GM23338 (cell line): ENCODE data around the gene BICRA. TPM values are rescaled to one million over a fixed set of nuclear protein-coding genes. Genes with fewer than 3 reads are reported as not detected.

Experiments used
- ATAC-seq: fragments of 200-7000 bp; cut with Tn5 transposase; 3 replicates; pipeline ENCODE4 v1.9.1; 2020
- DNase-seq: peaks from one replicate; pipeline ENCODE4 v3.0.0-alpha.2; 2015; ENCODE audit warnings: low spot score
- H2AFZ ChIP-seq: fragments of 200-600 bp; sonication (generic); 2 replicates; pipeline ENCODE4 v1.8.0; 2016; ENCODE audit warnings: antibody characterized with exemption, mild to moderate bottlenecking, moderate library complexity
- H3F3A ChIP-seq: fragments of 200-600 bp; sonication (generic); replicated peaks from 2 replicates; pipeline ENCODE4 v1.8.0; 2017; ENCODE audit warnings: antibody characterized with exemption, mixed run types, low read depth
- H3K27ac ChIP-seq: fragments of 200-600 bp; sonication (generic); 2 replicates; pipeline ENCODE4 v1.6.1; 2016; ENCODE audit warnings: low read depth
- H3K27me3 ChIP-seq: fragments of 200-600 bp; sonication (generic); 2 replicates; pipeline ENCODE4 v1.8.0; 2016; ENCODE audit warnings: mild to moderate bottlenecking, mixed run types, moderate library complexity; ENCODE audit not compliant: insufficient read depth
- H3K36me3 ChIP-seq: fragments of 200-600 bp; sonication (generic); 2 replicates; pipeline ENCODE4 v1.8.0; 2016; ENCODE audit warnings: mild to moderate bottlenecking; ENCODE audit not compliant: insufficient read depth
- H3K4me1 ChIP-seq: fragments of 200-600 bp; sonication (generic); 2 replicates; pipeline ENCODE4 v1.8.0; 2016; ENCODE audit warnings: mild to moderate bottlenecking, moderate library complexity; ENCODE audit not compliant: insufficient read depth
- H3K4me2 ChIP-seq: fragments of 200-600 bp; sonication (generic); 2 replicates; pipeline ENCODE4 v1.7.1; 2017; ENCODE audit warnings: mixed run types
- H3K4me3 ChIP-seq: fragments of 200-600 bp; sonication (generic); 2 replicates; pipeline ENCODE4 v1.6.1; 2016; ENCODE audit warnings: mixed run types
- H3K79me2 ChIP-seq: fragments of 200-600 bp; sonication (generic); replicated peaks from 2 replicates; pipeline ENCODE4 v1.8.0; 2017; ENCODE audit warnings: mild to moderate bottlenecking; ENCODE audit not compliant: insufficient read depth
- H3K9me2 ChIP-seq: fragments of 200-600 bp; sonication (generic); 2 replicates; pipeline ENCODE4 v1.8.0; 2017; ENCODE audit not compliant: insufficient read depth
- H4K20me1 ChIP-seq: fragments of 200-600 bp; sonication (generic); replicated peaks from 2 replicates; pipeline ENCODE4 v1.8.0; 2017; ENCODE audit warnings: mild to moderate bottlenecking; ENCODE audit not compliant: insufficient read depth
- H3K27ac Mint-ChIP-seq: 2 replicates; pipeline ENCODE4 v1.8.0; 2020; ENCODE audit warnings: inconsistent platforms, mild to moderate bottlenecking, moderate library complexity, mixed read lengths
- H3K27me3 Mint-ChIP-seq: 3 replicates; pipeline ENCODE4 v1.8.0; 2022; ENCODE audit warnings: low read depth, mild to moderate bottlenecking, moderate library complexity, mixed read lengths, inconsistent platforms; ENCODE audit not compliant: insufficient read depth, poor library complexity
- H3K36me3 Mint-ChIP-seq: 3 replicates; pipeline ENCODE4 v1.8.0; 2021; ENCODE audit warnings: low read depth, mild to moderate bottlenecking, inconsistent platforms, moderate library complexity, mixed read lengths
- H3K4me1 Mint-ChIP-seq: 3 replicates; pipeline ENCODE4 v1.8.0; 2020; ENCODE audit warnings: mild to moderate bottlenecking, inconsistent platforms, mixed read lengths
- H3K4me3 Mint-ChIP-seq: 3 replicates; pipeline ENCODE4 v1.8.0; 2021; ENCODE audit warnings: moderate library complexity, mild to moderate bottlenecking, inconsistent platforms, mixed read lengths
- H3K9me3 Mint-ChIP-seq: 3 replicates; pipeline ENCODE4 v1.8.0; 2020; ENCODE audit warnings: moderate library complexity, mild to moderate bottlenecking, inconsistent platforms, mixed read lengths
- CREB1 ChIP-seq: fragments of 250-450 bp; sonication (Bioruptor Pico); IDR thresholded peaks from 2 replicates; pipeline ENCODE4 v1.5.0; 2020; ENCODE audit warnings: low read depth, mild to moderate bottlenecking, moderate library complexity
- EZH2 ChIP-seq: fragments of 200-600 bp; sonication (generic); IDR thresholded peaks from one replicate; pipeline ENCODE4 v1.8.0; 2017; ENCODE audit warnings: antibody characterized with exemption, mild to moderate bottlenecking, low read depth; ENCODE audit not compliant: unreplicated experiment
- EZH2phosphoT487 ChIP-seq: fragments of 200-600 bp; sonication (generic); IDR thresholded peaks from one replicate; pipeline ENCODE4 v1.8.1; 2018; ENCODE audit warnings: antibody characterized with exemption; ENCODE audit not compliant: unreplicated experiment
- JUNB ChIP-seq: IDR thresholded peaks from one replicate; pipeline ENCODE4 v1.6.1; 2016; ENCODE audit warnings: antibody characterized with exemption; ENCODE audit not compliant: unreplicated experiment
- NANOG ChIP-seq: IDR thresholded peaks from 2 replicates; pipeline ENCODE4 v1.6.1; 2016; ENCODE audit warnings: antibody characterized with exemption, borderline replicate concordance
- POLR2AphosphoS5 ChIP-seq: IDR thresholded peaks from 2 replicates; pipeline ENCODE4 v1.6.1; 2016; ENCODE audit warnings: antibody characterized with exemption, low read depth
- STAT1 ChIP-seq: IDR thresholded peaks from one replicate; pipeline ENCODE4 v1.6.1; 2016; ENCODE audit warnings: antibody characterized with exemption; ENCODE audit not compliant: unreplicated experiment
- ZNF114 ChIP-seq: fragments of 250-450 bp; sonication (Bioruptor Pico); IDR thresholded peaks from 2 replicates; pipeline ENCODE4 v1.5.0; 2020; ENCODE audit warnings: mild to moderate bottlenecking, moderate library complexity
- ZNF331 ChIP-seq: fragments of 250-450 bp; sonication (Bioruptor Pico); IDR thresholded peaks from 2 replicates; pipeline ENCODE4 v1.5.0; 2020; ENCODE audit warnings: low read depth, mild to moderate bottlenecking, moderate library complexity
- polyA plus RNA-seq: library from polyadenylated mRNA; unstranded; fragments of >200 nt; fragmentation: Nextera tagmentation; extraction: Ambion mirVana; gene quantifications from 2 replicates; pipeline ENCODE4 v1.2.1, GENCODE V29; 2016
- total RNA-seq: library from RNA; depleted of rRNA; stranded (reverse); fragments of >200 nt; shearing (Covaris generic); gene quantifications from 2 replicates; pipeline ENCODE4 v1.2.3, GENCODE V29; 2014
- TF ChIP-seq, protein P1 (sequence below): IDR thresholded peaks from 2 replicates; pipeline ENCODE4 v1.6.1; 2016; ENCODE audit warnings: antibody characterized with exemption
- TF ChIP-seq, protein P2 (sequence below): IDR thresholded peaks from one replicate; pipeline ENCODE4 v1.6.1; 2018; ENCODE audit warnings: antibody characterized with exemption; ENCODE audit not compliant: unreplicated experiment
- TF ChIP-seq, protein P3 (sequence below), 2 experiments: fragments of 200-600 bp in 1 of 2; sonication (generic) in 1 of 2; conservative IDR thresholded peaks; 2 replicates each; pipeline versions ENCODE4 v1.5.1 to v1.6.1; 2016 to 2017; ENCODE audit warnings: antibody characterized with exemption in 2 of 2, low read depth in 2 of 2, mild to moderate bottlenecking in 2 of 2, moderate library complexity in 1 of 2
- TF ChIP-seq, protein P4 (sequence below): fragments of 250-450 bp; sonication (Bioruptor Pico); IDR thresholded peaks from 2 replicates; pipeline ENCODE4 v1.5.0; 2020; ENCODE audit warnings: mild to moderate bottlenecking, moderate library complexity

BICRA gene
- total and polyA plus RNA-seq, 2 experiments from 2014 or later = 7.0 to 37.7 TPM

DNA sequence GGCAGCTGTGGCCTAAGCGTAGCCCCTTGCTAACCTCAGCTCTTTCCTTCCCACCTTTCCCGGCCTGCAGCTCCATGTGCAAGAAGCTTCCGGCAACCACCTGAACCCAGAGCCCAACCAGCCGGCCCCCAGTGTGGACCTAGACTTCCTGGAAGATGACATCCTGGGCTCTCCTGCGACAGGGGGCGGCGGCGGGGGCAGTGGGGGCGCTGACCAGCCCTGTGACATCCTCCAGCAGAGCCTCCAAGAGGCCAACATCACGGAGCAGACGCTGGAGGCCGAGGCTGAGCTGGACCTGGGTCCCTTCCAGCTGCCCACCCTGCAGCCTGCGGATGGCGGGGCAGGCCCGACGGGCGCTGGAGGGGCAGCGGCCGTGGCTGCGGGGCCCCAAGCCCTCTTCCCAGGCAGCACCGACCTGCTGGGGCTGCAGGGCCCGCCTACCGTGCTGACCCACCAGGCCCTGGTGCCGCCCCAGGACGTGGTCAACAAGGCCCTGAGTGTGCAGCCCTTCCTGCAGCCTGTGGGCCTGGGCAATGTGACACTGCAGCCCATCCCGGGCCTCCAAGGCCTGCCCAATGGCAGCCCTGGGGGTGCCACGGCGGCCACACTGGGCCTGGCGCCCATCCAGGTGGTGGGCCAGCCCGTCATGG, 70.4 kb downstream of the BICRA start:
- Mint-ChIP-seq H3K27me3 (peaks cover 5% of the 10 kb centered on the region), H3K36me3 (peaks cover 42% of the 10 kb centered on the region), H3K4me1 (no peaks in the 10 kb centered on the region; the same call in 2 of the 3 replicates), H3K9me3 (no peaks in the 10 kb centered on the region), H3K27ac (no peak overlapping the region), H3K4me3 (no peak overlapping the region)
- Histone ChIP-seq H4K20me1 (no peaks in the 10 kb centered on the region; the same call in 1 of the 2 replicates), H3F3A (no peaks in the 10 kb centered on the region), H3K27me3 (no peaks in the 10 kb centered on the region), H3K4me2 (no peak overlapping the region), H3K79me2 (peaks cover 5% of the 10 kb centered on the region; the same call in 1 of the 2 replicates), H3K27ac (no peak overlapping the region), H3K4me1 (no peaks in the 10 kb centered on the region), H3K9me2 (no peaks in the 10 kb centered on the region), H3K4me3 (no peak overlapping the region), H3K36me3 (no peaks in the 10 kb centered on the region), H2AFZ (no peak overlapping the region)
- ATAC-seq (no peak), DNase-seq (no peak)
- no peak for TF ChIP-seq STAT1
- no peak for TF ChIP-seq EZH2
- TF ChIP-seq CREB1 (CRISPR knock-in tag) = no peak
- TF ChIP-seq EZH2phosphoT487 = no peak
- TF ChIP-seq JUNB = no peak
- TF ChIP-seq, protein P1, sequence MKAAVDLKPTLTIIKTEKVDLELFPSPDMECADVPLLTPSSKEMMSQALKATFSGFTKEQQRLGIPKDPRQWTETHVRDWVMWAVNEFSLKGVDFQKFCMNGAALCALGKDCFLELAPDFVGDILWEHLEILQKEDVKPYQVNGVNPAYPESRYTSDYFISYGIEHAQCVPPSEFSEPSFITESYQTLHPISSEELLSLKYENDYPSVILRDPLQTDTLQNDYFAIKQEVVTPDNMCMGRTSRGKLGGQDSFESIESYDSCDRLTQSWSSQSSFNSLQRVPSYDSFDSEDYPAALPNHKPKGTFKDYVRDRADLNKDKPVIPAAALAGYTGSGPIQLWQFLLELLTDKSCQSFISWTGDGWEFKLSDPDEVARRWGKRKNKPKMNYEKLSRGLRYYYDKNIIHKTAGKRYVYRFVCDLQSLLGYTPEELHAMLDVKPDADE = no peak
- TF ChIP-seq, protein P2, sequence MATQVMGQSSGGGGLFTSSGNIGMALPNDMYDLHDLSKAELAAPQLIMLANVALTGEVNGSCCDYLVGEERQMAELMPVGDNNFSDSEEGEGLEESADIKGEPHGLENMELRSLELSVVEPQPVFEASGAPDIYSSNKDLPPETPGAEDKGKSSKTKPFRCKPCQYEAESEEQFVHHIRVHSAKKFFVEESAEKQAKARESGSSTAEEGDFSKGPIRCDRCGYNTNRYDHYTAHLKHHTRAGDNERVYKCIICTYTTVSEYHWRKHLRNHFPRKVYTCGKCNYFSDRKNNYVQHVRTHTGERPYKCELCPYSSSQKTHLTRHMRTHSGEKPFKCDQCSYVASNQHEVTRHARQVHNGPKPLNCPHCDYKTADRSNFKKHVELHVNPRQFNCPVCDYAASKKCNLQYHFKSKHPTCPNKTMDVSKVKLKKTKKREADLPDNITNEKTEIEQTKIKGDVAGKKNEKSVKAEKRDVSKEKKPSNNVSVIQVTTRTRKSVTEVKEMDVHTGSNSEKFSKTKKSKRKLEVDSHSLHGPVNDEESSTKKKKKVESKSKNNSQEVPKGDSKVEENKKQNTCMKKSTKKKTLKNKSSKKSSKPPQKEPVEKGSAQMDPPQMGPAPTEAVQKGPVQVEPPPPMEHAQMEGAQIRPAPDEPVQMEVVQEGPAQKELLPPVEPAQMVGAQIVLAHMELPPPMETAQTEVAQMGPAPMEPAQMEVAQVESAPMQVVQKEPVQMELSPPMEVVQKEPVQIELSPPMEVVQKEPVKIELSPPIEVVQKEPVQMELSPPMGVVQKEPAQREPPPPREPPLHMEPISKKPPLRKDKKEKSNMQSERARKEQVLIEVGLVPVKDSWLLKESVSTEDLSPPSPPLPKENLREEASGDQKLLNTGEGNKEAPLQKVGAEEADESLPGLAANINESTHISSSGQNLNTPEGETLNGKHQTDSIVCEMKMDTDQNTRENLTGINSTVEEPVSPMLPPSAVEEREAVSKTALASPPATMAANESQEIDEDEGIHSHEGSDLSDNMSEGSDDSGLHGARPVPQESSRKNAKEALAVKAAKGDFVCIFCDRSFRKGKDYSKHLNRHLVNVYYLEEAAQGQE = no peak
- TF ChIP-seq NANOG = no peak
- TF ChIP-seq ZNF331 (CRISPR knock-in tag) = no peak
- TF ChIP-seq, protein P3, sequence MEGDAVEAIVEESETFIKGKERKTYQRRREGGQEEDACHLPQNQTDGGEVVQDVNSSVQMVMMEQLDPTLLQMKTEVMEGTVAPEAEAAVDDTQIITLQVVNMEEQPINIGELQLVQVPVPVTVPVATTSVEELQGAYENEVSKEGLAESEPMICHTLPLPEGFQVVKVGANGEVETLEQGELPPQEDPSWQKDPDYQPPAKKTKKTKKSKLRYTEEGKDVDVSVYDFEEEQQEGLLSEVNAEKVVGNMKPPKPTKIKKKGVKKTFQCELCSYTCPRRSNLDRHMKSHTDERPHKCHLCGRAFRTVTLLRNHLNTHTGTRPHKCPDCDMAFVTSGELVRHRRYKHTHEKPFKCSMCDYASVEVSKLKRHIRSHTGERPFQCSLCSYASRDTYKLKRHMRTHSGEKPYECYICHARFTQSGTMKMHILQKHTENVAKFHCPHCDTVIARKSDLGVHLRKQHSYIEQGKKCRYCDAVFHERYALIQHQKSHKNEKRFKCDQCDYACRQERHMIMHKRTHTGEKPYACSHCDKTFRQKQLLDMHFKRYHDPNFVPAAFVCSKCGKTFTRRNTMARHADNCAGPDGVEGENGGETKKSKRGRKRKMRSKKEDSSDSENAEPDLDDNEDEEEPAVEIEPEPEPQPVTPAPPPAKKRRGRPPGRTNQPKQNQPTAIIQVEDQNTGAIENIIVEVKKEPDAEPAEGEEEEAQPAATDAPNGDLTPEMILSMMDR (conservative IDR thresholded peaks at IDR 0.05; ENCODE audit: low read depth in 2 of 2) = no peak
- no peak for TF ChIP-seq ZNF114 (CRISPR knock-in tag)
- TF ChIP-seq POLR2AphosphoS5 = no peak
- TF ChIP-seq, protein P4, sequence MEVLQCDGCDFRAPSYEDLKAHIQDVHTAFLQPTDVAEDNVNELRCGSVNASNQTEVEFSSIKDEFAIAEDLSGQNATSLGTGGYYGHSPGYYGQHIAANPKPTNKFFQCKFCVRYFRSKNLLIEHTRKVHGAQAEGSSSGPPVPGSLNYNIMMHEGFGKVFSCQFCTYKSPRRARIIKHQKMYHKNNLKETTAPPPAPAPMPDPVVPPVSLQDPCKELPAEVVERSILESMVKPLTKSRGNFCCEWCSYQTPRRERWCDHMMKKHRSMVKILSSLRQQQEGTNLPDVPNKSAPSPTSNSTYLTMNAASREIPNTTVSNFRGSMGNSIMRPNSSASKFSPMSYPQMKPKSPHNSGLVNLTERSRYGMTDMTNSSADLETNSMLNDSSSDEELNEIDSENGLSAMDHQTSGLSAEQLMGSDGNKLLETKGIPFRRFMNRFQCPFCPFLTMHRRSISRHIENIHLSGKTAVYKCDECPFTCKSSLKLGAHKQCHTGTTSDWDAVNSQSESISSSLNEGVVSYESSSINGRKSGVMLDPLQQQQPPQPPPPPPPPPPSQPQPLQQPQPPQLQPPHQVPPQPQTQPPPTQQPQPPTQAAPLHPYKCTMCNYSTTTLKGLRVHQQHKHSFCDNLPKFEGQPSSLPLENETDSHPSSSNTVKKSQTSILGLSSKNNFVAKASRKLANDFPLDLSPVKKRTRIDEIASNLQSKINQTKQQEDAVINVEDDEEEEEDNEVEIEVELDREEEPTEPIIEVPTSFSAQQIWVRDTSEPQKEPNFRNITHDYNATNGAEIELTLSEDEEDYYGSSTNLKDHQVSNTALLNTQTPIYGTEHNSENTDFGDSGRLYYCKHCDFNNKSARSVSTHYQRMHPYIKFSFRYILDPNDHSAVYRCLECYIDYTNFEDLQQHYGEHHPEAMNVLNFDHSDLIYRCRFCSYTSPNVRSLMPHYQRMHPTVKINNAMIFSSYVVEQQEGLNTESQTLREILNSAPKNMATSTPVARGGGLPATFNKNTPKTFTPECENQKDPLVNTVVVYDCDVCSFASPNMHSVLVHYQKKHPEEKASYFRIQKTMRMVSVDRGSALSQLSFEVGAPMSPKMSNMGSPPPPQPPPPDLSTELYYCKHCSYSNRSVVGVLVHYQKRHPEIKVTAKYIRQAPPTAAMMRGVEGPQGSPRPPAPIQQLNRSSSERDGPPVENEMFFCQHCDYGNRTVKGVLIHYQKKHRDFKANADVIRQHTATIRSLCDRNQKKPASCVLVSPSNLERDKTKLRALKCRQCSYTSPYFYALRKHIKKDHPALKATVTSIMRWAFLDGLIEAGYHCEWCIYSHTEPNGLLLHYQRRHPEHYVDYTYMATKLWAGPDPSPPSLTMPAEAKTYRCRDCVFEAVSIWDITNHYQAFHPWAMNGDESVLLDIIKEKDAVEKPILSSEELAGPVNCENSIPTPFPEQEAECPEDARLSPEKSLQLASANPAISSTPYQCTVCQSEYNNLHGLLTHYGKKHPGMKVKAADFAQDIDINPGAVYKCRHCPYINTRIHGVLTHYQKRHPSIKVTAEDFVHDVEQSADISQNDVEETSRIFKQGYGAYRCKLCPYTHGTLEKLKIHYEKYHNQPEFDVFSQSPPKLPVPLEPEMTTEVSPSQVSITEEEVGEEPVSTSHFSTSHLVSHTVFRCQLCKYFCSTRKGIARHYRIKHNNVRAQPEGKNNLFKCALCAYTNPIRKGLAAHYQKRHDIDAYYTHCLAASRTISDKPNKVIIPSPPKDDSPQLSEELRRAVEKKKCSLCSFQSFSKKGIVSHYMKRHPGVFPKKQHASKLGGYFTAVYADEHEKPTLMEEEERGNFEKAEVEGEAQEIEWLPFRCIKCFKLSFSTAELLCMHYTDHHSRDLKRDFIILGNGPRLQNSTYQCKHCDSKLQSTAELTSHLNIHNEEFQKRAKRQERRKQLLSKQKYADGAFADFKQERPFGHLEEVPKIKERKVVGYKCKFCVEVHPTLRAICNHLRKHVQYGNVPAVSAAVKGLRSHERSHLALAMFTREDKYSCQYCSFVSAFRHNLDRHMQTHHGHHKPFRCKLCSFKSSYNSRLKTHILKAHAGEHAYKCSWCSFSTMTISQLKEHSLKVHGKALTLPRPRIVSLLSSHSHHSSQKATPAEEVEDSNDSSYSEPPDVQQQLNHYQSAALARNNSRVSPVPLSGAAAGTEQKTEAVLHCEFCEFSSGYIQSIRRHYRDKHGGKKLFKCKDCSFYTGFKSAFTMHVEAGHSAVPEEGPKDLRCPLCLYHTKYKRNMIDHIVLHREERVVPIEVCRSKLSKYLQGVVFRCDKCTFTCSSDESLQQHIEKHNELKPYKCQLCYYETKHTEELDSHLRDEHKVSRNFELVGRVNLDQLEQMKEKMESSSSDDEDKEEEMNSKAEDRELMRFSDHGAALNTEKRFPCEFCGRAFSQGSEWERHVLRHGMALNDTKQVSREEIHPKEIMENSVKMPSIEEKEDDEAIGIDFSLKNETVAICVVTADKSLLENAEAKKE (CRISPR knock-in tag) = no peak
